H1 (cell line): ENCODE data around the gene PLPPR3. TPM values are rescaled to one million over a fixed set of nuclear protein-coding genes. Genes with fewer than 3 reads are reported as not detected.

Experiments
- EP300 ChIP-seq, 2 experiments: IDR thresholded peaks; 1 replicate in 1 of 2; 2 replicates in 1 of 2; pipeline ENCODE4 v1.6.1; 2011 to 2012; ENCODE audit warnings: low read depth in 2 of 2, low read length in 2 of 2, mild to moderate bottlenecking in 2 of 2, borderline replicate concordance in 1 of 2, inconsistent platforms in 1 of 2, moderate library complexity in 1 of 2
- MAX ChIP-seq: IDR thresholded peaks from 2 replicates; pipeline ENCODE4 v1.6.1; 2012; ENCODE audit warnings: inconsistent platforms
- NRF1 ChIP-seq: IDR thresholded peaks from 2 replicates; pipeline ENCODE4 v1.6.1; 2011; ENCODE audit warnings: mild to moderate bottlenecking, low read depth, low read length, improper control_type of control experiment
- POLR2A ChIP-seq, 2 experiments: IDR thresholded peaks; 1 replicate in 1 of 2; 2 replicates in 1 of 2; pipeline ENCODE4 v1.6.1; 2011; ENCODE audit warnings: low read depth in 2 of 2, low read length in 2 of 2, mild to moderate bottlenecking in 2 of 2; ENCODE audit errors: control extremely low read depth in 1 of 2
- POLR2AphosphoS5 ChIP-seq: IDR thresholded peaks from 2 replicates; pipeline ENCODE4 v1.6.1; 2011; ENCODE audit warnings: low read depth, low read length
- YY1 ChIP-seq: IDR thresholded peaks from 2 replicates; pipeline ENCODE4 v1.6.1; 2011; ENCODE audit warnings: low read depth, mild to moderate bottlenecking, low read length
- polyA plus RNA-seq, 7 experiments: library from polyadenylated mRNA; depleted of rRNA in 3 of 7; stranded (reverse) in 5 of 7; unstranded in 2 of 7; fragments of >200 nt in 5 of 7; fragments of 200-250 nt in 2 of 7; gene quantifications; 1 replicate in 5 of 7; 2 replicates in 1 of 7; 4 replicates in 1 of 7; pipeline versions ENCODE4 v1.2.1 to v1.2.3, GENCODE V29; 2011 to 2013; ENCODE audit warnings: missing spikeins in 2 of 7, mixed read lengths in 2 of 7
- total RNA-seq: library from RNA; stranded (reverse); fragmentation: NEBNext Ultra II Directional; extraction: Animal tissue kit (Norgen Biotek cat#: 25700); gene quantifications from 2 replicates; pipeline ENCODE4 v1.2.1, GENCODE V29; 2021
- TF ChIP-seq, protein P1 (sequence below): fragments of 300-600 bp; sonication (generic); IDR thresholded peaks from 2 replicates; pipeline ENCODE4 v1.7.1; 2012; ENCODE audit warnings: low read length, moderate library complexity, mild to moderate bottlenecking, inconsistent platforms; ENCODE audit not compliant: insufficient replicate concordance

The PLPPR3 gene
- total and polyA plus RNA-seq, 2 of the 8 experiments (the other 6 are each of a cell fraction or from before 2014, with no cell fraction given) = 71.7 to 76.4 TPM

DNA sequence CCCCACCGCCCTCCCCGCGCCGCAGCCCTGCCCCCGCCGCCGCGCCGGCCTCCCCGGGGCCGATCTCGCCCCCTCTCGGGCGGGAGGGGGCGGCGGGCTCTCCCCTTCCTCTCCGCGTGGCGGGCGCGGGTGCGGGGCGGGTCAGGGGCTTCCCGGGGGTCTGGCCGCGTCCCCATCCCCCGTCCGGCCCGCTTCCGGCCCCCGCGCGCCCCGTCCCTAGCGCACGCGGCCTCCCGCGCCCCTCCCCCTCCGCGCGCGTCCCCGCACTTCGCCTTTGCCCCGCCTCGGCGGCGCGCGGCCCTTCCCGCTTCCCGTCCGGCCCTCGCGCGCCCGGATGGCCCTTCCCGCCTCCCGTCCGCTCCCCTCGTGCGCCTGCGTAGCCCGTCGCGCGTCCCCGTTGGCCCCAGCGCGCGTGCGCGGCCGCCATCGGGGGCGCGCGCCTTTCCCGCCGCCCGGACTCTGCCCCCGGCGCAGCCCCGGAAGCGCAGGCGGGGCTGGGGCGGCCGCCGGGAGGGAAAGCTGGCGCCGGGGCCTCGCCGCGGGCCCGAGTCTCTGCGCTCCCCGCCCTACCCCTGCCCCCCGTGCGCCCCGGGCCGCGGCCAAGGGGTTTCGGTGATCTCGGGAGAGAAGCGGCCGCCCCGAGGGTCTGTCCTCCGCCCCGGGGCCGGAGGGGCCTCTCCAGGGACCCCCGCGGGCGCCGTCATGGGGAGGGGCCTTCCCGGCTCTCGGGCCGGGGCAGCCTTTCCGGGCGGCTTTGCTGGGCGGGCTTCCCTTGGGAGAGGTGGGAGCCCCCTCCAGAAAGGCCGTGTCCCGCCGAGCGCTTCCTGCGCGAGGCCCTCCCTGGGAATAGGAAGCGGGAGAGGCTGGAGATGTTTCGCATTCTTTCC is 24.0 kb downstream of the PLPPR3 start (continued):
- peak; percentile 81 for TF ChIP-seq MAX
- peak; percentile 23 to 44; a peak in 2 of 3 replicates for TF ChIP-seq POLR2A (IDR thresholded peaks at IDR 0.05; ENCODE audit: control extremely low read depth in 1 of 2, low read depth in 2 of 2, low read length in 2 of 2)
- TF ChIP-seq YY1 = no peak
- TF ChIP-seq, protein P1, sequence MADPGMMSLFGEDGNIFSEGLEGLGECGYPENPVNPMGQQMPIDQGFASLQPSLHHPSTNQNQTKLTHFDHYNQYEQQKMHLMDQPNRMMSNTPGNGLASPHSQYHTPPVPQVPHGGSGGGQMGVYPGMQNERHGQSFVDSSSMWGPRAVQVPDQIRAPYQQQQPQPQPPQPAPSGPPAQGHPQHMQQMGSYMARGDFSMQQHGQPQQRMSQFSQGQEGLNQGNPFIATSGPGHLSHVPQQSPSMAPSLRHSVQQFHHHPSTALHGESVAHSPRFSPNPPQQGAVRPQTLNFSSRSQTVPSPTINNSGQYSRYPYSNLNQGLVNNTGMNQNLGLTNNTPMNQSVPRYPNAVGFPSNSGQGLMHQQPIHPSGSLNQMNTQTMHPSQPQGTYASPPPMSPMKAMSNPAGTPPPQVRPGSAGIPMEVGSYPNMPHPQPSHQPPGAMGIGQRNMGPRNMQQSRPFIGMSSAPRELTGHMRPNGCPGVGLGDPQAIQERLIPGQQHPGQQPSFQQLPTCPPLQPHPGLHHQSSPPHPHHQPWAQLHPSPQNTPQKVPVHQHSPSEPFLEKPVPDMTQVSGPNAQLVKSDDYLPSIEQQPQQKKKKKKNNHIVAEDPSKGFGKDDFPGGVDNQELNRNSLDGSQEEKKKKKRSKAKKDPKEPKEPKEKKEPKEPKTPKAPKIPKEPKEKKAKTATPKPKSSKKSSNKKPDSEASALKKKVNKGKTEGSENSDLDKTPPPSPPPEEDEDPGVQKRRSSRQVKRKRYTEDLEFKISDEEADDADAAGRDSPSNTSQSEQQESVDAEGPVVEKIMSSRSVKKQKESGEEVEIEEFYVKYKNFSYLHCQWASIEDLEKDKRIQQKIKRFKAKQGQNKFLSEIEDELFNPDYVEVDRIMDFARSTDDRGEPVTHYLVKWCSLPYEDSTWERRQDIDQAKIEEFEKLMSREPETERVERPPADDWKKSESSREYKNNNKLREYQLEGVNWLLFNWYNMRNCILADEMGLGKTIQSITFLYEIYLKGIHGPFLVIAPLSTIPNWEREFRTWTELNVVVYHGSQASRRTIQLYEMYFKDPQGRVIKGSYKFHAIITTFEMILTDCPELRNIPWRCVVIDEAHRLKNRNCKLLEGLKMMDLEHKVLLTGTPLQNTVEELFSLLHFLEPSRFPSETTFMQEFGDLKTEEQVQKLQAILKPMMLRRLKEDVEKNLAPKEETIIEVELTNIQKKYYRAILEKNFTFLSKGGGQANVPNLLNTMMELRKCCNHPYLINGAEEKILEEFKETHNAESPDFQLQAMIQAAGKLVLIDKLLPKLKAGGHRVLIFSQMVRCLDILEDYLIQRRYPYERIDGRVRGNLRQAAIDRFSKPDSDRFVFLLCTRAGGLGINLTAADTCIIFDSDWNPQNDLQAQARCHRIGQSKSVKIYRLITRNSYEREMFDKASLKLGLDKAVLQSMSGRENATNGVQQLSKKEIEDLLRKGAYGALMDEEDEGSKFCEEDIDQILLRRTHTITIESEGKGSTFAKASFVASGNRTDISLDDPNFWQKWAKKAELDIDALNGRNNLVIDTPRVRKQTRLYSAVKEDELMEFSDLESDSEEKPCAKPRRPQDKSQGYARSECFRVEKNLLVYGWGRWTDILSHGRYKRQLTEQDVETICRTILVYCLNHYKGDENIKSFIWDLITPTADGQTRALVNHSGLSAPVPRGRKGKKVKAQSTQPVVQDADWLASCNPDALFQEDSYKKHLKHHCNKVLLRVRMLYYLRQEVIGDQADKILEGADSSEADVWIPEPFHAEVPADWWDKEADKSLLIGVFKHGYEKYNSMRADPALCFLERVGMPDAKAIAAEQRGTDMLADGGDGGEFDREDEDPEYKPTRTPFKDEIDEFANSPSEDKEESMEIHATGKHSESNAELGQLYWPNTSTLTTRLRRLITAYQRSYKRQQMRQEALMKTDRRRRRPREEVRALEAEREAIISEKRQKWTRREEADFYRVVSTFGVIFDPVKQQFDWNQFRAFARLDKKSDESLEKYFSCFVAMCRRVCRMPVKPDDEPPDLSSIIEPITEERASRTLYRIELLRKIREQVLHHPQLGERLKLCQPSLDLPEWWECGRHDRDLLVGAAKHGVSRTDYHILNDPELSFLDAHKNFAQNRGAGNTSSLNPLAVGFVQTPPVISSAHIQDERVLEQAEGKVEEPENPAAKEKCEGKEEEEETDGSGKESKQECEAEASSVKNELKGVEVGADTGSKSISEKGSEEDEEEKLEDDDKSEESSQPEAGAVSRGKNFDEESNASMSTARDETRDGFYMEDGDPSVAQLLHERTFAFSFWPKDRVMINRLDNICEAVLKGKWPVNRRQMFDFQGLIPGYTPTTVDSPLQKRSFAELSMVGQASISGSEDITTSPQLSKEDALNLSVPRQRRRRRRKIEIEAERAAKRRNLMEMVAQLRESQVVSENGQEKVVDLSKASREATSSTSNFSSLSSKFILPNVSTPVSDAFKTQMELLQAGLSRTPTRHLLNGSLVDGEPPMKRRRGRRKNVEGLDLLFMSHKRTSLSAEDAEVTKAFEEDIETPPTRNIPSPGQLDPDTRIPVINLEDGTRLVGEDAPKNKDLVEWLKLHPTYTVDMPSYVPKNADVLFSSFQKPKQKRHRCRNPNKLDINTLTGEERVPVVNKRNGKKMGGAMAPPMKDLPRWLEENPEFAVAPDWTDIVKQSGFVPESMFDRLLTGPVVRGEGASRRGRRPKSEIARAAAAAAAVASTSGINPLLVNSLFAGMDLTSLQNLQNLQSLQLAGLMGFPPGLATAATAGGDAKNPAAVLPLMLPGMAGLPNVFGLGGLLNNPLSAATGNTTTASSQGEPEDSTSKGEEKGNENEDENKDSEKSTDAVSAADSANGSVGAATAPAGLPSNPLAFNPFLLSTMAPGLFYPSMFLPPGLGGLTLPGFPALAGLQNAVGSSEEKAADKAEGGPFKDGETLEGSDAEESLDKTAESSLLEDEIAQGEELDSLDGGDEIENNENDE = no peak
- peak; percentile 49; the same call in 1 of the 2 replicates for TF ChIP-seq POLR2AphosphoS5
- TF ChIP-seq NRF1 = peak; percentile 77
- peak in 1 of 2 experiments; percentile 59; a peak in 1 of 3 replicates for TF ChIP-seq EP300 (IDR thresholded peaks at IDR 0.05; ENCODE audit: borderline replicate concordance in 1 of 2, low read depth in 2 of 2, low read length in 2 of 2)
